NCI-H2171 (cell line): Measurements from ENCODE around the gene STC2.

Experiments used
- DNase-seq: peaks from one replicate; lab custom pipeline; 2025; lab: John Stamatoyannopoulos, UW

STC2 gene

GRCh38 chr5:173329491-173330337 is 1.5 kb upstream of the STC2 start:
- DNase-seq = no peak

GRCh38 chr5:173328844-173329490 is 753 bp upstream of the STC2 start:
- no peak for DNase-seq

- no peak for DNase-seq
Measured at GRCh38 chr5:173327084-173327947, 898 bp downstream of the STC2 start.

GRCh38 chr5:173326501-173326960 is 1.7 kb downstream of the STC2 start:
- DNase-seq = no peak

- DNase-seq = no peak
Measured at GRCh38 chr5:173325091-173325698, 3.0 kb downstream of the STC2 start.

GRCh38 chr5:173324115-173325001 is 3.9 kb downstream of the STC2 start:
- peak; percentile 79 for DNase-seq

- no peak for DNase-seq
Measured at GRCh38 chr5:173323799-173324114, 4.5 kb downstream of the STC2 start.

- DNase-seq = no peak
Measured at GRCh38 chr5:173323106-173323798, 5.0 kb downstream of the STC2 start.

GRCh38 chr5:173321886-173322285 is 6.3 kb downstream of the STC2 start:
- DNase-seq = no peak

- DNase-seq = no peak
Measured at GRCh38 chr5:173320259-173320658, 8.0 kb downstream of the STC2 start.

- DNase-seq = no peak
Measured at GRCh38 chr5:173319646-173320045, 8.6 kb downstream of the STC2 start.

- DNase-seq = no peak
Measured at GRCh38 chr5:173318881-173319620, 9.2 kb downstream of the STC2 start.

- no peak for DNase-seq
Measured at GRCh38 chr5:173318330-173318729, 9.9 kb downstream of the STC2 start.

GRCh38 chr5:173317852-173318251 is 10.4 kb downstream of the STC2 start:
- DNase-seq = no peak

- no peak for DNase-seq
Measured at GRCh38 chr5:173317091-173317730, 11.0 kb downstream of the STC2 start.

- no peak for DNase-seq
Measured at GRCh38 chr5:173316339-173317020, 11.7 kb downstream of the STC2 start.

- DNase-seq = no peak
Measured at GRCh38 chr5:173315495-173316338, 12.5 kb downstream of the STC2 start.
